ENCODE measurements around the gene HOMEZ.
A peak's percentile ranks its signal among the peaks of the same experiment; 100 is the strongest.

Gene HOMEZ

GRCh38 chr14:23320584-23321571, 34.9 kb upstream of the HOMEZ start, which contains the start of gene PABPN1:
TSS of gene PABPN1 (plus strand) at chr14:23321457. CDS start at chr14:23321470, 13 bp downstream.
- peak within 1 kb of the TSS; percentile 86 for H3K4me3 ChIP-seq (ENCODE audit: low read depth, low read length)
- TF ChIP-seq CTCF (IDR thresholded peaks at IDR 0.05; ENCODE audit: low read depth, low read length, missing control alignments) = no peak
- DNase-seq = peak; percentile 100
- H3K36me3 ChIP-seq (replicated peaks) = peaks cover 29% of the 10 kb centered on the region
- peak within 1 kb of the TSS; percentile 94 for H3K27ac ChIP-seq
- H3K27me3 ChIP-seq (replicated peaks) = no peaks in the 10 kb centered on the region
- in situ Hi-C loops (cut with HindIII; ENCODE audit: low pct_ligation_motif_present, low sequenced_read_pairs) = no loop called here

- TF ChIP-seq CTCF (IDR thresholded peaks at IDR 0.05; ENCODE audit: low read depth, low read length, missing control alignments) = no peak
- H3K36me3 ChIP-seq (replicated peaks) = peaks cover 28% of the 10 kb centered on the region
- no peak for DNase-seq
- no peak overlapping the region for H3K4me3 ChIP-seq (ENCODE audit: low read depth, low read length)
- no peaks in the 10 kb centered on the region for H3K27me3 ChIP-seq (replicated peaks)
- in situ Hi-C loops (cut with HindIII; ENCODE audit: low pct_ligation_motif_present, low sequenced_read_pairs) = no loop called here
- peak overlapping the region; percentile 58 for H3K27ac ChIP-seq
These were observed 34.0 kb upstream of the HOMEZ start for GRCh38 chr14:23319746-23320583.

- Histone ChIP-seq H3K27ac (no peak overlapping the region), H3K4me3 (ENCODE audit: low read depth, low read length) (no peak overlapping the region), H3K27me3 (replicated peaks) (no peaks in the 10 kb centered on the region), H3K36me3 (replicated peaks) (peaks cover 14% of the 10 kb centered on the region)
- in situ Hi-C loops (cut with HindIII; ENCODE audit: low pct_ligation_motif_present, low sequenced_read_pairs) = no loop called here
- DNase-seq = no peak
- no peak for TF ChIP-seq CTCF (IDR thresholded peaks at IDR 0.05; ENCODE audit: low read depth, low read length, missing control alignments)
These were observed 30.4 kb upstream of the HOMEZ start for GRCh38 chr14:23316300-23316699.

GRCh38 chr14:23310546-23310945, 24.6 kb upstream of the HOMEZ start:
- H3K27me3 ChIP-seq (replicated peaks) = no peaks in the 10 kb centered on the region
- in situ Hi-C loops (cut with HindIII; ENCODE audit: low pct_ligation_motif_present, low sequenced_read_pairs) = no loop called here
- H3K27ac ChIP-seq = no peak overlapping the region
- H3K36me3 ChIP-seq (replicated peaks) = peaks cover 33% of the 10 kb centered on the region
- no peak overlapping the region for H3K4me3 ChIP-seq (ENCODE audit: low read depth, low read length)
- no peak for DNase-seq
- no peak for TF ChIP-seq CTCF (IDR thresholded peaks at IDR 0.05; ENCODE audit: low read depth, low read length, missing control alignments)

- in situ Hi-C loops (cut with HindIII; ENCODE audit: low pct_ligation_motif_present, low sequenced_read_pairs) = no loop called here
- no peak overlapping the region for H3K27ac ChIP-seq
- TF ChIP-seq CTCF (IDR thresholded peaks at IDR 0.05; ENCODE audit: low read depth, low read length, missing control alignments) = no peak
- peak overlapping the region; percentile 92 for H3K4me3 ChIP-seq (ENCODE audit: low read depth, low read length)
- no peaks in the 10 kb centered on the region for H3K27me3 ChIP-seq (replicated peaks)
- DNase-seq = no peak
- peaks cover 33% of the 10 kb centered on the region for H3K36me3 ChIP-seq (replicated peaks)
These were observed 23.0 kb upstream of the HOMEZ start for GRCh38 chr14:23308721-23309445.
